SK-N-SH treated with all-trans-retinoic acid at 6 μM for 48 hours (cell line): Measurements from ENCODE around the gene PRRC2A.

Experiments used
- ATAC-seq: fragments of 200-7000 bp; cut with Tn5 transposase; 3 replicates; pipeline ENCODE4 v1.9.1; 2020; ENCODE audit warnings: mild to moderate bottlenecking, moderate library complexity
- ARNTL ChIP-seq: fragments of 450-650 bp; formaldehyde crosslinking; IDR thresholded peaks from 2 replicates; pipeline ENCODE4 v1.5.0; 2020; ENCODE audit warnings: low read depth, mild to moderate bottlenecking, moderate library complexity, borderline replicate concordance
- BACH2 ChIP-seq: fragments of 250-450 bp; sonication (Bioruptor Pico); IDR thresholded peaks from 2 replicates; pipeline ENCODE4 v1.9.0; 2021; ENCODE audit warnings: mild to moderate bottlenecking, borderline replicate concordance
- CSDC2 ChIP-seq: fragments of 250-450 bp; sonication (Bioruptor Pico); IDR thresholded peaks from 2 replicates; pipeline ENCODE4 v1.5.0; 2020; ENCODE audit warnings: mild to moderate bottlenecking, moderate library complexity
- ESRRG ChIP-seq: fragments of 250-450 bp; sonication (Bioruptor Pico); IDR thresholded peaks from 2 replicates; pipeline ENCODE4 v1.6.1; 2021; ENCODE audit warnings: mild to moderate bottlenecking
- GLIS3 ChIP-seq: fragments of 250-450 bp; sonication (Bioruptor Pico); IDR thresholded peaks from 2 replicates; pipeline ENCODE4 v1.5.0; 2020; ENCODE audit warnings: mild to moderate bottlenecking, moderate library complexity
- ISL1 ChIP-seq: fragments of 250-450 bp; sonication (Bioruptor Pico); IDR thresholded peaks from 2 replicates; pipeline ENCODE4 v2.1.2; 2022; ENCODE audit warnings: mild to moderate bottlenecking, moderate library complexity
- OSR1 ChIP-seq: fragments of 250-450 bp; sonication (Bioruptor Pico); IDR thresholded peaks from 2 replicates; pipeline ENCODE4 v1.8.0; 2022; ENCODE audit warnings: moderate library complexity, mild to moderate bottlenecking, inconsistent platforms
- POU6F1 ChIP-seq: fragments of 250-450 bp; sonication (Bioruptor Pico); IDR thresholded peaks from 2 replicates; pipeline ENCODE4 v1.8.0; 2021; ENCODE audit warnings: low read depth, mild to moderate bottlenecking, moderate library complexity, borderline replicate concordance
- PPARA ChIP-seq: fragments of 250-450 bp; sonication (Bioruptor Pico); IDR thresholded peaks from 2 replicates; pipeline ENCODE4 v1.5.0; 2020; ENCODE audit warnings: mild to moderate bottlenecking, borderline replicate concordance
- RARB ChIP-seq: fragments of 250-450 bp; sonication (Bioruptor Pico); IDR thresholded peaks from 2 replicates; pipeline ENCODE4 v1.8.0; 2021; ENCODE audit warnings: mild to moderate bottlenecking, moderate library complexity
- SNAI2 ChIP-seq: fragments of 250-450 bp; sonication (Bioruptor Pico); IDR thresholded peaks from 2 replicates; pipeline ENCODE4 v1.5.0; 2020; ENCODE audit warnings: mild to moderate bottlenecking, moderate library complexity
- TCF4 ChIP-seq: fragments of 250-450 bp; sonication (Bioruptor Pico); IDR thresholded peaks from 2 replicates; pipeline ENCODE4 v1.8.0; 2021; ENCODE audit warnings: mild to moderate bottlenecking, moderate library complexity, borderline replicate concordance
- TOX ChIP-seq: fragments of 250-450 bp; sonication (Bioruptor Pico); IDR thresholded peaks from 2 replicates; pipeline ENCODE4 v1.8.0; 2021; ENCODE audit warnings: mild to moderate bottlenecking, moderate library complexity, borderline replicate concordance
- TSHZ2 ChIP-seq: fragments of 250-450 bp; sonication (Bioruptor Pico); IDR thresholded peaks from 2 replicates; pipeline ENCODE4 v1.5.0; 2020; ENCODE audit warnings: mild to moderate bottlenecking, moderate library complexity
- ZC3H10 ChIP-seq: fragments of 250-450 bp; sonication (Bioruptor Pico); IDR thresholded peaks from 2 replicates; pipeline ENCODE4 v1.5.1; 2021; ENCODE audit warnings: mild to moderate bottlenecking, moderate library complexity
- ZFP3 ChIP-seq: fragments of 250-450 bp; sonication (Bioruptor Pico); IDR thresholded peaks from 2 replicates; pipeline ENCODE4 v1.5.0; 2020; ENCODE audit warnings: mild to moderate bottlenecking, moderate library complexity
- ZFP30 ChIP-seq: fragments of 450-650 bp; formaldehyde crosslinking; IDR thresholded peaks from 2 replicates; pipeline ENCODE4 v1.5.0; 2022; ENCODE audit warnings: mild to moderate bottlenecking, moderate library complexity
- ZNF565 ChIP-seq: fragments of 450-650 bp; formaldehyde crosslinking; conservative IDR thresholded peaks from 2 replicates; pipeline ENCODE4 v1.5.0; 2020; ENCODE audit warnings: low read depth, mild to moderate bottlenecking, moderate library complexity
- ZNF70 ChIP-seq: fragments of 450-650 bp; formaldehyde crosslinking; IDR thresholded peaks from 2 replicates; pipeline ENCODE4 v1.5.0; 2020; ENCODE audit warnings: mild to moderate bottlenecking, moderate library complexity
- ZNF8 ChIP-seq: fragments of 450-650 bp; formaldehyde crosslinking; IDR thresholded peaks from 2 replicates; pipeline ENCODE4 v1.5.0; 2020; ENCODE audit warnings: mild to moderate bottlenecking, moderate library complexity
- TF ChIP-seq, protein P1 (sequence below): fragments of 250-450 bp; sonication (Bioruptor Pico); IDR thresholded peaks from 2 replicates; pipeline ENCODE4 v1.5.1; 2020; ENCODE audit warnings: low read depth, mild to moderate bottlenecking, moderate library complexity
- TF ChIP-seq, protein P2 (sequence below): fragments of 250-450 bp; sonication (Bioruptor Pico); IDR thresholded peaks from 2 replicates; pipeline ENCODE4 v1.5.1; 2021; ENCODE audit warnings: mild to moderate bottlenecking, moderate library complexity
- TF ChIP-seq, protein P3 (sequence below): fragments of 250-450 bp; sonication (Bioruptor Pico); IDR thresholded peaks from 2 replicates; pipeline ENCODE4 v1.8.0; 2020; ENCODE audit warnings: mild to moderate bottlenecking, moderate library complexity, borderline replicate concordance

PRRC2A gene

GRCh38 chr6:31582230-31582643 lies 38.3 kb upstream of the PRRC2A start, which contains the start of gene LTB:
TSS of gene LTB (minus strand) at chr6:31582424. CDS start at chr6:31582417, 7 bp downstream.
- TF ChIP-seq GLIS3 (CRISPR knock-in tag), result no peak
- TF ChIP-seq CSDC2 (CRISPR knock-in tag), result no peak
- no peak for TF ChIP-seq ZNF8 (CRISPR knock-in tag)
- TF ChIP-seq ZNF70 (CRISPR knock-in tag), result no peak
- TF ChIP-seq SNAI2 (CRISPR knock-in tag), result no peak
- no peak for TF ChIP-seq ZFP30 (CRISPR knock-in tag)
- no peak for TF ChIP-seq POU6F1 (CRISPR knock-in tag)
- TF ChIP-seq ZNF565, result no peak
- no peak for TF ChIP-seq ZC3H10 (CRISPR knock-in tag)
- TF ChIP-seq ESRRG (CRISPR knock-in tag), result no peak
- TF ChIP-seq BACH2 (CRISPR knock-in tag), result no peak
- no peak for TF ChIP-seq OSR1 (CRISPR knock-in tag)
- no peak for TF ChIP-seq TOX (CRISPR knock-in tag)

DNA sequence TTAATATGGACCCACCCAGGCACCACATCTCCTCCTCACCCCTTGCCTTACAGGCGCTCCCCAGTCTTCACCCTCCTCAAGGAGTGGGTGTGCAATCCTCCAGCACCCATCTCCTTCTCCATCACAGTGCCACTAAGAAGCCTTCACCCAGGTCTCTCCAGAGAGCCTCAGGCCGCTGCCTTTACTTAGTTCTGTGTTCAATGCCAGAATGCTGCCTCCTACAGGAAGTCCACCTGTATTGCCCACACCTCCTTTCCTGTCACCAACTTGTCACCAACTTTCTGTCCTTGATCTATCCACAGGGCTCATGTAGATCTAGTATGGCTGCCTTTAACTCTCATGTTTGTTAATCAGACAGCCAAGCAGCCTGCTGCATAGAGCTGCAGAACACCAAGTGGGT lies 35.0 kb upstream of the PRRC2A start:
- no peak for ATAC-seq

More at GRCh38 chr6:31582230-31582643, 38.3 kb upstream of the PRRC2A start, which contains the start of gene LTB:
- no peak for ATAC-seq

More for the DNA sequence above, 35.0 kb upstream of the PRRC2A start:
- TF ChIP-seq CSDC2 (CRISPR knock-in tag) (no peak), ZNF565 (no peak), ESRRG (CRISPR knock-in tag) (no peak), PPARA (CRISPR knock-in tag) (no peak), OSR1 (CRISPR knock-in tag) (no peak), ARNTL (CRISPR knock-in tag) (no peak), ZFP3 (CRISPR knock-in tag) (no peak), TCF4 (CRISPR knock-in tag) (no peak), ZNF8 (CRISPR knock-in tag) (no peak), GLIS3 (CRISPR knock-in tag) (no peak), RARB (CRISPR knock-in tag) (no peak), TOX (CRISPR knock-in tag) (no peak), BACH2 (CRISPR knock-in tag) (no peak), ZNF70 (CRISPR knock-in tag) (no peak), ISL1 (no peak), SNAI2 (CRISPR knock-in tag) (no peak), TSHZ2 (CRISPR knock-in tag) (no peak)
- TF ChIP-seq, protein P1, sequence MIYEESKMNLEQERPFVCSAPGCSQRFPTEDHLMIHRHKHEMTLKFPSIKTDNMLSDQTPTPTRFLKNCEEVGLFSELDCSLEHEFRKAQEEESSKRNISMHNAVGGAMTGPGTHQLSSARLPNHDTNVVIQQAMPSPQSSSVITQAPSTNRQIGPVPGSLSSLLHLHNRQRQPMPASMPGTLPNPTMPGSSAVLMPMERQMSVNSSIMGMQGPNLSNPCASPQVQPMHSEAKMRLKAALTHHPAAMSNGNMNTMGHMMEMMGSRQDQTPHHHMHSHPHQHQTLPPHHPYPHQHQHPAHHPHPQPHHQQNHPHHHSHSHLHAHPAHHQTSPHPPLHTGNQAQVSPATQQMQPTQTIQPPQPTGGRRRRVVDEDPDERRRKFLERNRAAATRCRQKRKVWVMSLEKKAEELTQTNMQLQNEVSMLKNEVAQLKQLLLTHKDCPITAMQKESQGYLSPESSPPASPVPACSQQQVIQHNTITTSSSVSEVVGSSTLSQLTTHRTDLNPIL (CRISPR knock-in tag), result no peak
- TF ChIP-seq, protein P2, sequence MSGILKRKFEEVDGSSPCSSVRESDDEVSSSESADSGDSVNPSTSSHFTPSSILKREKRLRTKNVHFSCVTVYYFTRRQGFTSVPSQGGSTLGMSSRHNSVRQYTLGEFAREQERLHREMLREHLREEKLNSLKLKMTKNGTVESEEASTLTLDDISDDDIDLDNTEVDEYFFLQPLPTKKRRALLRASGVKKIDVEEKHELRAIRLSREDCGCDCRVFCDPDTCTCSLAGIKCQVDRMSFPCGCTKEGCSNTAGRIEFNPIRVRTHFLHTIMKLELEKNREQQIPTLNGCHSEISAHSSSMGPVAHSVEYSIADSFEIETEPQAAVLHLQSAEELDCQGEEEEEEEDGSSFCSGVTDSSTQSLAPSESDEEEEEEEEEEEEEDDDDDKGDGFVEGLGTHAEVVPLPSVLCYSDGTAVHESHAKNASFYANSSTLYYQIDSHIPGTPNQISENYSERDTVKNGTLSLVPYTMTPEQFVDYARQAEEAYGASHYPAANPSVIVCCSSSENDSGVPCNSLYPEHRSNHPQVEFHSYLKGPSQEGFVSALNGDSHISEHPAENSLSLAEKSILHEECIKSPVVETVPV (CRISPR knock-in tag), result no peak
- TF ChIP-seq, protein P3, sequence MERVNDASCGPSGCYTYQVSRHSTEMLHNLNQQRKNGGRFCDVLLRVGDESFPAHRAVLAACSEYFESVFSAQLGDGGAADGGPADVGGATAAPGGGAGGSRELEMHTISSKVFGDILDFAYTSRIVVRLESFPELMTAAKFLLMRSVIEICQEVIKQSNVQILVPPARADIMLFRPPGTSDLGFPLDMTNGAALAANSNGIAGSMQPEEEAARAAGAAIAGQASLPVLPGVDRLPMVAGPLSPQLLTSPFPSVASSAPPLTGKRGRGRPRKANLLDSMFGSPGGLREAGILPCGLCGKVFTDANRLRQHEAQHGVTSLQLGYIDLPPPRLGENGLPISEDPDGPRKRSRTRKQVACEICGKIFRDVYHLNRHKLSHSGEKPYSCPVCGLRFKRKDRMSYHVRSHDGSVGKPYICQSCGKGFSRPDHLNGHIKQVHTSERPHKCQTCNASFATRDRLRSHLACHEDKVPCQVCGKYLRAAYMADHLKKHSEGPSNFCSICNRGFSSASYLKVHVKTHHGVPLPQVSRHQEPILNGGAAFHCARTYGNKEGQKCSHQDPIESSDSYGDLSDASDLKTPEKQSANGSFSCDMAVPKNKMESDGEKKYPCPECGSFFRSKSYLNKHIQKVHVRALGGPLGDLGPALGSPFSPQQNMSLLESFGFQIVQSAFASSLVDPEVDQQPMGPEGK (CRISPR knock-in tag), result no peak
